ENCODE results near the gene ZMYND8.

DNA sequence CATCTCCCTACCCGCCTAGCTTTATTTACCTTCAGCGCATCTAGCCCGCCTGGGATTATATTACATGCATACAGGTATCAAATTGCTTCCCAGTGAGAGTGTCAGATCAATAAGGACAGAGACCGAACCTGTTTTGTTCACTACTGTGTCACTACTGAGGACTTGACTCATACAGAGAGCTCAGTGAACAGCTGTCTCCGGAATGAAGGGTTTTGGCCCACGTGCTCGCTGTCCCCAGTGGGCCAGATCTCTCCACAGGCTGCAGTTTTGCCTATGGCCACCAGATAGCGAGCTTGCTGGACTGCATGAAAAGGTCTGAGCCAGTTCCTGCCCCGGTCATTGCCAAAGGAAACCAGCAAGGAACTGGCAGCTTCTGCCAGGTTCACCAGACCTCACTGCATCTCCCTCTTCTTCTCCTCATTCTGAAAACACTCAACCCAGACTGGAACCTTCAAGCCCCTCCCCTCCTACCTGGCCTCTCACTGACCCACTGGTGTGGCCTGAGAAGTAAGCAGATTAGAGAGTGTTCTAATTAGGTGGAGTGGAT lies 150.8 kb downstream of the ZMYND8 start:
- TF ChIP-seq, protein P1, sequence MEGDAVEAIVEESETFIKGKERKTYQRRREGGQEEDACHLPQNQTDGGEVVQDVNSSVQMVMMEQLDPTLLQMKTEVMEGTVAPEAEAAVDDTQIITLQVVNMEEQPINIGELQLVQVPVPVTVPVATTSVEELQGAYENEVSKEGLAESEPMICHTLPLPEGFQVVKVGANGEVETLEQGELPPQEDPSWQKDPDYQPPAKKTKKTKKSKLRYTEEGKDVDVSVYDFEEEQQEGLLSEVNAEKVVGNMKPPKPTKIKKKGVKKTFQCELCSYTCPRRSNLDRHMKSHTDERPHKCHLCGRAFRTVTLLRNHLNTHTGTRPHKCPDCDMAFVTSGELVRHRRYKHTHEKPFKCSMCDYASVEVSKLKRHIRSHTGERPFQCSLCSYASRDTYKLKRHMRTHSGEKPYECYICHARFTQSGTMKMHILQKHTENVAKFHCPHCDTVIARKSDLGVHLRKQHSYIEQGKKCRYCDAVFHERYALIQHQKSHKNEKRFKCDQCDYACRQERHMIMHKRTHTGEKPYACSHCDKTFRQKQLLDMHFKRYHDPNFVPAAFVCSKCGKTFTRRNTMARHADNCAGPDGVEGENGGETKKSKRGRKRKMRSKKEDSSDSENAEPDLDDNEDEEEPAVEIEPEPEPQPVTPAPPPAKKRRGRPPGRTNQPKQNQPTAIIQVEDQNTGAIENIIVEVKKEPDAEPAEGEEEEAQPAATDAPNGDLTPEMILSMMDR (IDR thresholded peaks at IDR 0.05), result peak in 5 of 7 experiments; percentile 18 to 48 (median 37)
- no peak for TF ChIP-seq POLR2A (IDR thresholded peaks at IDR 0.05)
